ENCODE data around the gene EYS.
"Not testable (repeated sequence)": the region's sequence is repeated elsewhere in the genome, so short reads cannot be mapped to it uniquely, and the experiment has no call there.

The EYS gene

GRCh38 chr6:63947792-63948529 lies 1759.1 kb downstream of the EYS start:
- no peak for TF ChIP-seq CTCF (IDR thresholded peaks at IDR 0.05; ENCODE audit: extremely low read depth, missing control alignments)
- no peak for DNase-seq (ENCODE audit: low spot score)

GRCh38 chr6:63945987-63946386 lies 1761.0 kb downstream of the EYS start:
- no peak for TF ChIP-seq CTCF (IDR thresholded peaks at IDR 0.05; ENCODE audit: extremely low read depth, missing control alignments)
- no peak for DNase-seq (ENCODE audit: low spot score)

GRCh38 chr6:63943826-63944225 lies 1763.2 kb downstream of the EYS start:
- no peak for TF ChIP-seq CTCF (IDR thresholded peaks at IDR 0.05; ENCODE audit: extremely low read depth, missing control alignments)
- no peak for DNase-seq (ENCODE audit: low spot score)

GRCh38 chr6:63941747-63942470 lies 1765.1 kb downstream of the EYS start:
- no peak for DNase-seq (ENCODE audit: low spot score)
- TF ChIP-seq CTCF (IDR thresholded peaks at IDR 0.05; ENCODE audit: extremely low read depth, missing control alignments), result no peak

GRCh38 chr6:63940056-63940455 lies 1767.0 kb downstream of the EYS start:
- no peak for DNase-seq (ENCODE audit: low spot score)
- no peak for TF ChIP-seq CTCF (IDR thresholded peaks at IDR 0.05; ENCODE audit: extremely low read depth, missing control alignments)

GRCh38 chr6:63936399-63936798 lies 1770.6 kb downstream of the EYS start:
- no peak for TF ChIP-seq CTCF (IDR thresholded peaks at IDR 0.05; ENCODE audit: extremely low read depth, missing control alignments)
- DNase-seq (ENCODE audit: low spot score), result no peak

- TF ChIP-seq CTCF (IDR thresholded peaks at IDR 0.05; ENCODE audit: extremely low read depth, missing control alignments), result no peak
- no peak for DNase-seq (ENCODE audit: low spot score)
Measured at GRCh38 chr6:63935732-63936131, 1771.3 kb downstream of the EYS start.

GRCh38 chr6:63933948-63934347 lies 1773.1 kb downstream of the EYS start:
- DNase-seq (ENCODE audit: low spot score), result not testable (repeated sequence)

Measured in GM20000 (cell line).